Measurements from ENCODE around the gene KCND2. TPM values are rescaled to one million over a fixed set of nuclear protein-coding genes. Genes with fewer than 3 reads are reported as not detected.

Gene KCND2
- total RNA-seq, 2 donors from 2014 or later: 0.11 to 0.12 TPM

GRCh38 chr7:120436487-120437060 lies 163.6 kb downstream of the KCND2 start:
- no peak overlapping the region for H3K4me3 ChIP-seq
- H3K36me3 ChIP-seq: no peaks in the 10 kb centered on the region
- no peak overlapping the region for H3K27ac ChIP-seq
- H3K4me1 ChIP-seq: no peaks in the 10 kb centered on the region
- no peaks in the 10 kb centered on the region for H3K9me3 ChIP-seq
- DNase-seq (ENCODE audit: low spot score): no peak
- no peaks in the 10 kb centered on the region for H3K27me3 ChIP-seq
- no peak for TF ChIP-seq CTCF (IDR thresholded peaks at IDR 0.05)

- no peak for DNase-seq (ENCODE audit: low spot score)
- no peak for TF ChIP-seq CTCF (IDR thresholded peaks at IDR 0.05)
- H3K9me3 ChIP-seq: no peaks in the 10 kb centered on the region
- no peaks in the 10 kb centered on the region for H3K27me3 ChIP-seq
- H3K4me1 ChIP-seq: no peaks in the 10 kb centered on the region
- no peak overlapping the region for H3K27ac ChIP-seq
- H3K4me3 ChIP-seq: no peak overlapping the region
- no peaks in the 10 kb centered on the region for H3K36me3 ChIP-seq
Observed at GRCh38 chr7:120441850-120442249, 168.9 kb downstream of the KCND2 start.

- no peak for DNase-seq (ENCODE audit: low spot score)
- Histone ChIP-seq H3K27me3 (no peaks in the 10 kb centered on the region), H3K4me1 (no peaks in the 10 kb centered on the region), H3K36me3 (no peaks in the 10 kb centered on the region), H3K9me3 (no peaks in the 10 kb centered on the region), H3K27ac (no peak overlapping the region), H3K4me3 (no peak overlapping the region)
- TF ChIP-seq CTCF (IDR thresholded peaks at IDR 0.05): no peak
Observed at GRCh38 chr7:120442838-120443237, 169.9 kb downstream of the KCND2 start.

GRCh38 chr7:120444650-120445049 lies 171.7 kb downstream of the KCND2 start:
- H3K27ac ChIP-seq: no peak overlapping the region
- H3K9me3 ChIP-seq: no peaks in the 10 kb centered on the region
- no peaks in the 10 kb centered on the region for H3K4me1 ChIP-seq
- no peak overlapping the region for H3K4me3 ChIP-seq
- no peak for DNase-seq (ENCODE audit: low spot score)
- H3K36me3 ChIP-seq: no peaks in the 10 kb centered on the region
- TF ChIP-seq CTCF (IDR thresholded peaks at IDR 0.05): no peak
- no peaks in the 10 kb centered on the region for H3K27me3 ChIP-seq

- H3K27me3 ChIP-seq: no peaks in the 10 kb centered on the region
- H3K4me3 ChIP-seq: no peak overlapping the region
- no peak overlapping the region for H3K27ac ChIP-seq
- no peaks in the 10 kb centered on the region for H3K9me3 ChIP-seq
- no peaks in the 10 kb centered on the region for H3K36me3 ChIP-seq
- no peaks in the 10 kb centered on the region for H3K4me1 ChIP-seq
- DNase-seq (ENCODE audit: low spot score): no peak
- TF ChIP-seq CTCF (IDR thresholded peaks at IDR 0.05): no peak
Observed at GRCh38 chr7:120445276-120445675, 172.3 kb downstream of the KCND2 start.

- Histone ChIP-seq H3K4me3 (no peak overlapping the region), H3K27me3 (no peaks in the 10 kb centered on the region), H3K36me3 (no peaks in the 10 kb centered on the region), H3K9me3 (peaks cover 0 to 15% of the 10 kb centered on the region in 2 donors), H3K27ac (no peak overlapping the region), H3K4me1 (no peaks in the 10 kb centered on the region)
- no peak for DNase-seq (ENCODE audit: low spot score)
- no peak for TF ChIP-seq CTCF (IDR thresholded peaks at IDR 0.05)
Observed at GRCh38 chr7:120452665-120453064, 179.7 kb downstream of the KCND2 start.

Data from right atrium auricular region (tissue), 2 donors.